Right hindlimb (tissue), 1 donor: ENCODE data around the gene BBX.

ENCODE experiments used
- DNase-seq: peaks from one replicate; pipeline ENCODE4 v3.0.0-alpha.2; 2018

Gene BBX

GRCh38 chr3:107850681-107851080 lies 327.9 kb downstream of the BBX start:
- no peak for DNase-seq

- DNase-seq, result no peak
Measured at GRCh38 chr3:107853821-107854220, 331.1 kb downstream of the BBX start.

DNA sequence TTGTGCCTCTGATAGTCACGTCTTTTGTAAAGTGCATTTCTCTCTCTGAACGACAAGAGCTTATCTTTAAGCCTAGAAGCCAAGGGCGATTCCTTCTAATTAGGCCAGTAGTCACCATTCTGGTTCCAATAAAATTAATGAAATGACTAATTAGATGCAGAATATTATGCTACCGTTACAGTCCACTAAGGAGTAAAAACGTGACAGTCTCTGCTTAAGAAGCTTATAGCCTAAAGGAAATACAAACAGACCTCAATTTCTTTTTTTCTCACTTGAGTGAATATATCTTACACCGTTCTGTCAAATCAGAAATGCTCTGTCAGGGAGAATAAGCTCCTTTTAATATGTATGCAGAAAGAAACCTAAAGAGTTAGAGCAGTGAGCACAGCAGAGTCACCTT lies 332.0 kb downstream of the BBX start:
- DNase-seq, result no peak

GRCh38 chr3:107855710-107856109 lies 332.9 kb downstream of the BBX start:
- DNase-seq, result no peak

- DNase-seq, result no peak
Measured at GRCh38 chr3:107857854-107858253, 335.1 kb downstream of the BBX start.

DNA sequence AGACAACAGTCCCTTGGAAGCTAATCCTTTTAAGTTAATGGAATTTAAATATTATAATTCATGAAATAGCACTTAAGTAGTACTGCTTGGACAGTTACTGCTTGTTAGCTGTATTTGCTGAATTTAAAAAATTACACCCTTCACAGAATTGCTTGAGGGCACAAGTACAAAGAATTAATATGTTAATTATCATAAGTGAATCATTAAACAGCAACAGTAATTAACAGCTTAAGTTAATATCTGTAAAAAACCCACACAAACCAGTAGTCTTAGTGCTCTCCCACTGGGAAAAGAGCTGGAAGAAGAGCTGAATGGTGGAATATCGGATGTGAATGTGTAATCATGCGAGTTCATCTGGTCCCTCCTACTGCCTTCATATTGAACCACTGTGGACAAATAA lies 336.1 kb downstream of the BBX start:
- DNase-seq, result no peak
